Hematopoietic multipotent progenitor cell treated with erythropoietin and hydrocortisone succinate and interleukin-3 and kit ligand, for 15 days (in vitro differentiated cells): ENCODE results near the gene MALRD1.
"Not testable (repeated sequence)": the region's sequence is repeated elsewhere in the genome, so short reads cannot be mapped to it uniquely, and the experiment has no call there.

ENCODE experiments used
- DNase-seq: peaks from one replicate; pipeline ENCODE4 v3.0.0-alpha.2; 2015; ENCODE audit warnings: low spot score

Gene MALRD1

GRCh38 chr10:19713800-19714525 is 665.4 kb downstream of the MALRD1 start:
- DNase-seq: no peak

- DNase-seq: no peak
Observed at GRCh38 chr10:19719284-19719683, 670.7 kb downstream of the MALRD1 start.

GRCh38 chr10:19724287-19724686 is 675.7 kb downstream of the MALRD1 start:
- no peak for DNase-seq

DNA sequence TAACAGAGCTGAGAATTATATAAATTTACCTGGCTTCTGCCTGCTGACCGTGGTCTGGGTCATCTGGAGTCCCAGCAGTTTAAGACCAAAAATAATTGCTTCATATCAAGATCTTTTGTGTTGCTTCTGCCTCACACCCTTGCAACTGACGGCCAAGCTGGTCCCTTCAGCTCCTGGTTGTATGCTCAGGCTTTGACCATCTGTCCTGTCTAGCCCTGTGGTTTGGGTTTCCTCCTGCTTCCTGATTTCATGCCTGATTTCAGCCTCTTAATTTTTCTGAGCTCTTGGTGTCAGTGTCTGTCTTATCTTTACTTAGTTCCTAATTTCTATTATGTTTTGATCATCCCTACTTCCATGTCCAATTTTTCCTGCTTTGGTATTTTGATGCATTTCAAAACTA is 679.8 kb downstream of the MALRD1 start:
- no peak for DNase-seq

DNA sequence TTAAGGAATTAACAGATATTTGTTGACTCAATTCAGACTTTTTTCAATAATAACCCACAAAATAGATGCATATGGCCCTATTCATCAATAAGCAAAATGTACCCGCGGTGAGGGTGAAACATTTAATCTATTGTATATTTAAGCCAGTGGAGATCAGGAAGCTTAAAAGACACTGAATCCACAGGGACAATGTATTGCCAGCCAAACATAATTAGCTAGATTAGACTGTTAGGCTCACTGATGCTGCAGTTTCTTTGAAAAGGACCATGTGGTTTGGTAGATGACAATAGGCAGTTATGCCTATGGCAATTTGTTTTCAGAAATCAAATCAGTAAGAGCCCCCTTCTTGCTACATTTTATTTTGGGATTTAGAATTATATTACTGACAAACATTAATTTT is 680.4 kb downstream of the MALRD1 start:
- no peak for DNase-seq

GRCh38 chr10:19730167-19730906 is 681.7 kb downstream of the MALRD1 start:
- no peak for DNase-seq

DNA sequence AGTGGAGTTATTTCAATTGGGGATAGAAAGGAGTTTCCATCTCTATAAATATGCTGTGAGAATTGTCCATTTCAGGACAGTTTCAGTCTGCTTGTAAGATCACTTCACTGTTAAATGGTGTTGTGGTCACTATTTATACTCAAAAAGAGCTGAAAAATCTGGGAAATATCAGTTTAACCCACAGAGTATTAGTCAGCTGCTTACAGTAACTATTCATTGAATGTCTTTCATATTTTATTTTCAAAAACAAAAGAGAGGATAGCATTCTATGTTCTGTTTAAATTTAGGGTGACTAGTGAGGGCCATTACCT is 682.3 kb downstream of the MALRD1 start:
- DNase-seq: no peak

GRCh38 chr10:19731560-19731959 is 683.0 kb downstream of the MALRD1 start:
- DNase-seq: no peak

- no peak for DNase-seq
Observed at GRCh38 chr10:19738440-19738839, 689.8 kb downstream of the MALRD1 start.

DNA sequence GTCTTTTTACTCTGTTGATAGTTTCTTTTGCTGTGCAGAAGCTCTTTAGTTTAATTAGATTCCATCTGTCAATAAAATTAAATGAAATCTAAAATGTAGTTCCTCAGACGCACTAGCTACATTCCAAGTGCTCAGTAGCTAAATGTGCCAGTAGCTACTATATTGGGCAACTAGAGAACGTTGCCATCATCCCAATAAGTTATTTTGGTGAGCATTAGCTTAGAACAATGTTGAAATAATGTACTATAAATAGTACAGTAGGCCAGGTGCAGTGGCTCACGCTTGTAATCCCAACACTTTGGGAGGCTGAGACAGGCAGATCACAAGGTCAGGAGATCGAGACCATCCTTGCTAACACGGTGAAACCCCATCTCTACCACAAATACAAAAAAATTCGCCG is 690.6 kb downstream of the MALRD1 start:
- DNase-seq: not testable (repeated sequence)

GRCh38 chr10:19742144-19742543 is 693.5 kb downstream of the MALRD1 start:
- not testable (repeated sequence) for DNase-seq

GRCh38 chr10:19745672-19746071 is 697.1 kb downstream of the MALRD1 start:
- no peak for DNase-seq

- DNase-seq: no peak
Observed at GRCh38 chr10:19749185-19749729, 700.7 kb downstream of the MALRD1 start.

- DNase-seq: no peak
Observed at GRCh38 chr10:19750972-19751371, 702.4 kb downstream of the MALRD1 start.

GRCh38 chr10:19756919-19757318 is 708.3 kb downstream of the MALRD1 start:
- no peak for DNase-seq

GRCh38 chr10:19762026-19762425 is 713.4 kb downstream of the MALRD1 start:
- DNase-seq: no peak

DNA sequence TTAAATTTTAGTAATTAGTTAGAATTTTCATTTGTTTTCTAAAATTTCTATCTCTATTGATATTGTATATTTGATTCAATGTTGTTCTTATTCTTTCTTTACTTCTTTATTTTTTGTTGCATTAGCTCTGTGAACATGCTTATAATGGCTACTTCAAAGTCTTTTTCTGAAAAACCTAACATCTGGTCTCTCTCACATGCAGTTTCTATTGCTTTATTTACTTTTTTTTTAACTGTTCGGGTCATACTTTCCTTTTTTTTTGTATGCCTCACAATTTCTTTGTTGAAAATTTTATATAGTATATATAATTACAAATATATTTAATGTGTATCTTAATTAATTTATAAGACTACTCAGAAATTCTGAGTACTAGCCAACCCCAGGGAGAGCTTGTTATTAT is 715.5 kb downstream of the MALRD1 start:
- DNase-seq: no peak

- DNase-seq: no peak
Observed at GRCh38 chr10:19767876-19768275, 719.3 kb downstream of the MALRD1 start.

GRCh38 chr10:19769826-19770225 is 721.2 kb downstream of the MALRD1 start:
- DNase-seq: not testable (repeated sequence)

- DNase-seq: no peak
Observed at GRCh38 chr10:19772972-19773371, 724.4 kb downstream of the MALRD1 start.

GRCh38 chr10:19775296-19775695 is 726.7 kb downstream of the MALRD1 start:
- no peak for DNase-seq

GRCh38 chr10:19777806-19778205 is 729.2 kb downstream of the MALRD1 start:
- no peak for DNase-seq

- DNase-seq: no peak
Observed at GRCh38 chr10:19778996-19779395, 730.4 kb downstream of the MALRD1 start.
